ENCODE measurements around the gene PCDHA11. TPM values are rescaled to one million over a fixed set of nuclear protein-coding genes. Genes with fewer than 3 reads are reported as not detected.
A peak's percentile ranks its signal among the peaks of the same experiment; 100 is the strongest.
"Not testable (repeated sequence)": the region's sequence is repeated elsewhere in the genome, so short reads cannot be mapped to it uniquely, and the experiment has no call there.

PCDHA11 gene
- polyA plus RNA-seq, 3 donors from 2014 or later = not detected

GRCh38 chr5:140870221-140871201 is 1.8 kb downstream of the PCDHA11 start:
- H3K27ac Mint-ChIP-seq = no peak overlapping the region
- H3K9me3 Mint-ChIP-seq = peaks cover 6 to 42% (median 24%) of the 10 kb centered on the region in 6 donors
- H3K4me1 Mint-ChIP-seq = no peaks in the 10 kb centered on the region
- H3K4me3 Mint-ChIP-seq = no peak overlapping the region
- H3K36me3 Mint-ChIP-seq = peaks cover 0 to 5% (median 4%) of the 10 kb centered on the region in 3 donors
- H3K27me3 Mint-ChIP-seq (ENCODE audit: low read depth in 3 of 3) = peaks cover 6 to 14% (median 9%) of the 10 kb centered on the region in 3 donors
- no peak for DNase-seq

GRCh38 chr5:140875085-140876065 is 6.6 kb downstream of the PCDHA11 start, which contains the start of gene PCDHA12:
TSS of gene PCDHA12 (plus strand) at chr5:140875308. CDS start at chr5:140875473, 165 bp downstream.
- Mint-ChIP-seq H3K27ac (no peak within 1 kb of the TSS), H3K27me3 (ENCODE audit: low read depth in 3 of 3) (peaks cover 6 to 19% (median 18%) of the 10 kb centered on the region in 3 donors), H3K4me1 (no peaks in the 10 kb centered on the region), H3K4me3 (no peak within 1 kb of the TSS), H3K9me3 (peaks cover 7 to 61% (median 21%) of the 10 kb centered on the region in 6 donors), H3K36me3 (peaks cover 0 to 5% (median 0%) of the 10 kb centered on the region in 3 donors)
- DNase-seq = no peak

GRCh38 chr5:140876541-140877261 is 7.9 kb downstream of the PCDHA11 start:
- not testable (repeated sequence) for DNase-seq, H3K4me1 Mint-ChIP-seq, H3K4me3 Mint-ChIP-seq, H3K27ac Mint-ChIP-seq
- peaks cover 6 to 29% (median 18%) of the 10 kb centered on the region in 3 donors for H3K27me3 Mint-ChIP-seq (ENCODE audit: low read depth in 3 of 3)
- peaks cover 9 to 70% (median 23%) of the 10 kb centered on the region in 6 donors for H3K9me3 Mint-ChIP-seq
- H3K36me3 Mint-ChIP-seq = peaks cover 0 to 10% (median 3%) of the 10 kb centered on the region in 3 donors

- H3K36me3 Mint-ChIP-seq = peaks cover 0 to 11% (median 0%) of the 10 kb centered on the region in 3 donors
- H3K27ac Mint-ChIP-seq = no peak overlapping the region
- peaks cover 6 to 71% (median 23%) of the 10 kb centered on the region in 6 donors for H3K9me3 Mint-ChIP-seq
- no peaks in the 10 kb centered on the region for H3K4me1 Mint-ChIP-seq
- peaks cover 6 to 33% (median 18%) of the 10 kb centered on the region in 3 donors for H3K27me3 Mint-ChIP-seq (ENCODE audit: low read depth in 3 of 3)
- H3K4me3 Mint-ChIP-seq = no peak overlapping the region
- DNase-seq = no peak
Measured at GRCh38 chr5:140877262-140877581, 8.5 kb downstream of the PCDHA11 start.

- Mint-ChIP-seq H3K27ac (no peak within 1 kb of the TSS), H3K4me3 (peak within 1 kb of the TSS in 1 of 5 donors; percentile 13), H3K36me3 (peaks cover 0 to 11% (median 0%) of the 10 kb centered on the region in 3 donors), H3K9me3 (peaks cover 6 to 65% (median 17%) of the 10 kb centered on the region in 6 donors), H3K4me1 (no peaks in the 10 kb centered on the region), H3K27me3 (ENCODE audit: low read depth in 3 of 3) (peaks cover 2 to 17% (median 10%) of the 10 kb centered on the region in 3 donors)
- DNase-seq = no peak
Measured at GRCh38 chr5:140881889-140882590, 13.3 kb downstream of the PCDHA11 start, which contains the start of gene PCDHA13. TSS of gene PCDHA13 (plus strand) at chr5:140882124. CDS start at chr5:140882269, 145 bp downstream.

- DNase-seq = no peak
Measured at GRCh38 chr5:140882591-140882899, 13.8 kb downstream of the PCDHA11 start.

GRCh38 chr5:140883373-140883772 is 14.6 kb downstream of the PCDHA11 start:
- DNase-seq = no peak
- H3K4me1 Mint-ChIP-seq = no peaks in the 10 kb centered on the region
- H3K36me3 Mint-ChIP-seq = peaks cover 0 to 11% (median 0%) of the 10 kb centered on the region in 3 donors
- H3K9me3 Mint-ChIP-seq = peaks cover 8 to 61% (median 16%) of the 10 kb centered on the region in 6 donors
- no peak overlapping the region for H3K27ac Mint-ChIP-seq
- H3K27me3 Mint-ChIP-seq (ENCODE audit: low read depth in 3 of 3) = peaks cover 2 to 17% (median 8%) of the 10 kb centered on the region in 3 donors
- no peak overlapping the region for H3K4me3 Mint-ChIP-seq

More at GRCh38 chr5:140882591-140882899, 13.8 kb downstream of the PCDHA11 start:
- Mint-ChIP-seq H3K4me1 (no peaks in the 10 kb centered on the region), H3K4me3 (no peak overlapping the region), H3K27me3 (ENCODE audit: low read depth in 3 of 3) (peaks cover 2 to 17% (median 10%) of the 10 kb centered on the region in 3 donors), H3K27ac (no peak overlapping the region), H3K9me3 (peaks cover 8 to 67% (median 19%) of the 10 kb centered on the region in 6 donors), H3K36me3 (peaks cover 0 to 11% (median 0%) of the 10 kb centered on the region in 3 donors)

GRCh38 chr5:140883927-140884697 is 15.4 kb downstream of the PCDHA11 start:
- peaks cover 5 to 54% (median 16%) of the 10 kb centered on the region in 6 donors for H3K9me3 Mint-ChIP-seq
- H3K4me1 Mint-ChIP-seq = no peaks in the 10 kb centered on the region
- H3K4me3 Mint-ChIP-seq = no peak overlapping the region
- no peak for DNase-seq
- peaks cover 0 to 11% (median 0%) of the 10 kb centered on the region in 3 donors for H3K36me3 Mint-ChIP-seq
- H3K27me3 Mint-ChIP-seq (ENCODE audit: low read depth in 3 of 3) = peaks cover 2 to 17% (median 8%) of the 10 kb centered on the region in 3 donors
- no peak overlapping the region for H3K27ac Mint-ChIP-seq

- peaks cover under 1 to 17% (median 12%) of the 10 kb centered on the region in 6 donors for H3K9me3 Mint-ChIP-seq
Measured at GRCh38 chr5:140916325-140916724, 47.6 kb downstream of the PCDHA11 start.

More at GRCh38 chr5:140916325-140916724, 47.6 kb downstream of the PCDHA11 start:
- Mint-ChIP-seq H3K27ac (no peak overlapping the region), H3K4me3 (no peak overlapping the region), H3K36me3 (no peaks in the 10 kb centered on the region), H3K27me3 (ENCODE audit: low read depth in 3 of 3) (peaks cover 1 to 5% (median 4%) of the 10 kb centered on the region in 3 donors), H3K4me1 (no peaks in the 10 kb centered on the region)
- DNase-seq = no peak

Data from immature natural killer cell (primary cell).